Urothelium cell line (cell line): ENCODE measurements around the gene KNSTRN.

Source experiments
- DNase-seq: peaks from one replicate; pipeline ENCODE4 v3.0.0; 2011; ENCODE audit warnings: low spot score, mixed read lengths
- FAIRE-seq: peaks from 2 replicates; lab custom pipeline; 2011; peaks lifted over from hg19 to GRCh38; lab: Jason Lieb, UNC

KNSTRN gene

GRCh38 chr15:40425681-40426080 lies 43.2 kb downstream of the KNSTRN start:
- DNase-seq (no peak), FAIRE-seq (no peak)

GRCh38 chr15:40427188-40427587 lies 44.7 kb downstream of the KNSTRN start:
- DNase-seq (no peak), FAIRE-seq (no peak)

- no peak for FAIRE-seq
- no peak for DNase-seq
These were observed 45.7 kb downstream of the KNSTRN start for GRCh38 chr15:40428185-40428584.

- FAIRE-seq (no peak), DNase-seq (no peak)
These were observed 46.7 kb downstream of the KNSTRN start for GRCh38 chr15:40429068-40429710.

- FAIRE-seq (no peak), DNase-seq (peak; percentile 36)
These were observed 47.8 kb downstream of the KNSTRN start for GRCh38 chr15:40430271-40430805.

- FAIRE-seq (no peak), DNase-seq (no peak)
These were observed 52.6 kb downstream of the KNSTRN start for GRCh38 chr15:40435023-40435709.

- no peak for FAIRE-seq
- DNase-seq, result no peak
These were observed 53.2 kb downstream of the KNSTRN start for GRCh38 chr15:40435710-40436089.

GRCh38 chr15:40436116-40436891 lies 53.8 kb downstream of the KNSTRN start:
- no peak for FAIRE-seq

GRCh38 chr15:40436892-40437751 lies 54.6 kb downstream of the KNSTRN start:
- DNase-seq (no peak), FAIRE-seq (no peak)

More at GRCh38 chr15:40436116-40436891, 53.8 kb downstream of the KNSTRN start:
- DNase-seq, result peak; percentile 40

- no peak for FAIRE-seq
These were observed 55.5 kb downstream of the KNSTRN start for GRCh38 chr15:40437752-40438687.

GRCh38 chr15:40438712-40439111 lies 56.2 kb downstream of the KNSTRN start:
- DNase-seq, result no peak
- no peak for FAIRE-seq

More at GRCh38 chr15:40437752-40438687, 55.5 kb downstream of the KNSTRN start:
- no peak for DNase-seq

GRCh38 chr15:40439461-40439959 lies 57.0 kb downstream of the KNSTRN start:
- DNase-seq (peak; percentile 40), FAIRE-seq (no peak)

- DNase-seq (peak; percentile 64), FAIRE-seq (no peak)
These were observed 57.6 kb downstream of the KNSTRN start for GRCh38 chr15:40439960-40440742.

GRCh38 chr15:40440743-40441564 lies 58.4 kb downstream of the KNSTRN start, which contains the start of gene BAHD1:
TSS of gene BAHD1 (plus strand) at chr15:40440953. CDS start at chr15:40458465, 17,512 bp downstream.
- no peak for FAIRE-seq

GRCh38 chr15:40441565-40442531 lies 59.3 kb downstream of the KNSTRN start:
- FAIRE-seq, result no peak

More at GRCh38 chr15:40440743-40441564, 58.4 kb downstream of the KNSTRN start, which contains the start of gene BAHD1:
- DNase-seq, result peak; percentile 100

GRCh38 chr15:40443255-40443654 lies 60.7 kb downstream of the KNSTRN start:
- no peak for FAIRE-seq
- DNase-seq, result no peak

More at GRCh38 chr15:40441565-40442531, 59.3 kb downstream of the KNSTRN start:
- peak; percentile 35 for DNase-seq
